Ovary (tissue), 9 donors: ENCODE results near the gene TICAM1. TPM values are rescaled to one million over a fixed set of nuclear protein-coding genes. Genes with fewer than 3 reads are reported as not detected.
"Not testable (repeated sequence)": the region's sequence is repeated elsewhere in the genome, so short reads cannot be mapped to it uniquely, and the experiment has no call there.

ENCODE experiments used
- DNase-seq, 5 donors: peaks; one replicate each; pipeline ENCODE4 v3.0.0-alpha.2; 2019 to 2020
- H3K27ac ChIP-seq, 2 donors: fragments of 200-600 bp; one replicate each; pipeline versions ENCODE4 v1.5.1 to v1.8.0; 2019 to 2022
- H3K27me3 ChIP-seq: fragments of 200-600 bp; one replicate; pipeline ENCODE4 v1.8.0; 2022
- H3K36me3 ChIP-seq: fragments of 200-600 bp; sonication (generic); one replicate; pipeline ENCODE4 v1.5.1; 2019
- H3K4me1 ChIP-seq: one replicate; pipeline ENCODE4 v1.8.1; 2013; ENCODE audit warnings: mild to moderate bottlenecking, moderate library complexity; ENCODE audit not compliant: insufficient read depth
- H3K4me3 ChIP-seq: fragments of 200-600 bp; sonication (generic); one replicate; pipeline ENCODE4 v1.5.1; 2017
- H3K9me3 ChIP-seq, 2 donors: fragments of 200-600 bp in 1 of 2; sonication (generic) in 1 of 2; one replicate each; pipeline versions ENCODE4 v1.5.1 to v1.8.1; 2013 to 2019; ENCODE audit warnings: mild to moderate bottlenecking in 1 of 2, moderate library complexity in 1 of 2
- EP300 ChIP-seq: sonication (generic); formaldehyde crosslinking; IDR thresholded peaks from one replicate; pipeline ENCODE4 v1.6.1; 2017; ENCODE audit warnings: antibody characterized with exemption
- POLR2A ChIP-seq: fragments of 450-650 bp; IDR thresholded peaks from one replicate; pipeline ENCODE4 v1.6.1; 2017; ENCODE audit warnings: antibody characterized with exemption, mild to moderate bottlenecking, moderate library complexity
- WGBS, 3 donors: extraction: QIAGEN DNeasy Blood & Tissue Kit in 1 of 3; methylation state at CpG; one replicate each; pipeline versions ENCODE4 v1.1.5 to v1.1.7; 2013 to 2017; 5-methylcytosine and 5-hydroxymethylcytosine counted together
- intact Hi-C, 4 donors: fragments of 100-400 bp; cut with DNase I; formaldehyde crosslinking; loops; one replicate each; pipeline versions ENCODE4 v1.11.0 to v1.15.1; 2022 to 2023
- polyA plus RNA-seq, 2 donors: library from polyadenylated mRNA; stranded (reverse); fragments of 200-250 nt in 1 of 2; fragments of 350-450 nt in 1 of 2; fragmentation: Illumina TruSeq in 1 of 2; extraction: RNeasy Lipid Tissue Mini Kit (QIAGEN cat#74804) in 1 of 2; gene quantifications; one replicate each; pipeline ENCODE4 v1.2.3, GENCODE V29; 2013 to 2014
- total RNA-seq, 7 donors: library from RNA; depleted of rRNA in 2 of 7; stranded (reverse); fragments of >200 nt in 2 of 7; fragmentation: NEBNext Ultra II Directional in 3 of 7; extraction: Animal tissue kit (Norgen Biotek cat#: 25700) in 3 of 7; gene quantifications; one replicate each; pipeline versions ENCODE4 v1.1.0 to v1.2.4, GENCODE V29; 2016 to 2023
- TF ChIP-seq, protein P1 (sequence below), 3 donors: fragments of 450-650 bp in 2 of 3; fragments of 200-600 bp in 1 of 3; IDR thresholded peaks; one replicate each; pipeline versions ENCODE4 v1.5.1 to v1.8.0; 2016 to 2022; ENCODE audit warnings: antibody characterized with exemption in 3 of 3, mild to moderate bottlenecking in 1 of 3
- donor health status: DM: no; HTN: no; CAD: no; lungs with moderate emphysema.
- donor health status: DM: no; HTN: no; CAD: no.
- donor health status: Bipolar disorder and iron deficiency.
- donor health status: DM: yes; HTN: yes; CAD: no.
- donor health status: DM: no; HTN: no; CAD: no.
- donor health status: DM: yes; HTN: yes; CAD: no.

Gene TICAM1
- total and polyA plus RNA-seq, 9 donors, result 2.5 to 13.3 (median 8.8) TPM

DNA sequence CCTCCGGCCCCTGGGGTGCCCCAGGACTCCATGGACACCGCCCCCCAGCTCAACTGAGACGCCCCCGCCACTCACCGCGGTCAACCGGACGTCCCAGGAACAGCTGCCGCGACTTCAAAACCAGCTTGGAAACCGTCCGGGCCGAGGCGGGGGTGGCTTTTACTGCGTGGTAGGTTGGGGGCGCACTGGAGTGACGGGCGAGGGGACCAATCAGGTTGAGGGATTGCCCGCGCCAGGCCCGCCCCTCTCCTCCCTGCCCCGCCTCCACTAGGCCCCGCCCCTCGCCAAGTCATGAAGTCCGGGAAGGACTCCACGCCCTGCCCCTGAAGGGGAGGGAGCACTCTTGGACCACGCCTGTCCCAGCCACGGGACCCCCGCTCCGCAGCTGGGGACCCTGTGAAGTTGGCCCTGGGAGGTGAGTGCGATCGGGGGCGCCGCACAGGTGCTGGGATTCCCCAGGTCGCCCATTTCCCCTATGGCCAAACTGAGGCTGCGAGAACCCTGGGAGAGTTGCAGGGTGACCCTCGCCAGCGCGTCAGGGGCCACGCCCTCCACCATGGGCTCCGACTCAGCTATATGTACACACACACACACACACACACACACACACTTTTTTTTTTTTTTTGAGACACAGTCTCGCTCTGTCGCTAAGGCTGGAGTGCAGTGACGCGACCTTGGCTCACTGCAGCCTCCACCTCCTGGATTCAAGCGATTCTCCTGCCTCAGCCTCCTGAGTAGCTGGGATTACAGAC, 36.2 kb upstream of the TICAM1 start, which contains the start of gene PLIN3:
Gene PLIN3 (minus strand): TSS at position 134 of the 752 bp plus-strand sequence. CDS start 6,273 bp downstream, outside the sequence.
- Histone ChIP-seq H3K4me1 (peaks cover 6% of the 10 kb centered on the region), H3K36me3 (no peaks in the 10 kb centered on the region), H3K9me3 (no peaks in the 10 kb centered on the region), H3K27me3 (no peaks in the 10 kb centered on the region), H3K4me3 (peak within 1 kb of the TSS; percentile 80), H3K27ac (peak within 1 kb of the TSS; percentile 79 to 91)
- TF ChIP-seq POLR2A, result peak; percentile 48
- TF ChIP-seq EP300, result no peak
- TF ChIP-seq, protein P1, sequence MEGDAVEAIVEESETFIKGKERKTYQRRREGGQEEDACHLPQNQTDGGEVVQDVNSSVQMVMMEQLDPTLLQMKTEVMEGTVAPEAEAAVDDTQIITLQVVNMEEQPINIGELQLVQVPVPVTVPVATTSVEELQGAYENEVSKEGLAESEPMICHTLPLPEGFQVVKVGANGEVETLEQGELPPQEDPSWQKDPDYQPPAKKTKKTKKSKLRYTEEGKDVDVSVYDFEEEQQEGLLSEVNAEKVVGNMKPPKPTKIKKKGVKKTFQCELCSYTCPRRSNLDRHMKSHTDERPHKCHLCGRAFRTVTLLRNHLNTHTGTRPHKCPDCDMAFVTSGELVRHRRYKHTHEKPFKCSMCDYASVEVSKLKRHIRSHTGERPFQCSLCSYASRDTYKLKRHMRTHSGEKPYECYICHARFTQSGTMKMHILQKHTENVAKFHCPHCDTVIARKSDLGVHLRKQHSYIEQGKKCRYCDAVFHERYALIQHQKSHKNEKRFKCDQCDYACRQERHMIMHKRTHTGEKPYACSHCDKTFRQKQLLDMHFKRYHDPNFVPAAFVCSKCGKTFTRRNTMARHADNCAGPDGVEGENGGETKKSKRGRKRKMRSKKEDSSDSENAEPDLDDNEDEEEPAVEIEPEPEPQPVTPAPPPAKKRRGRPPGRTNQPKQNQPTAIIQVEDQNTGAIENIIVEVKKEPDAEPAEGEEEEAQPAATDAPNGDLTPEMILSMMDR (IDR thresholded peaks at IDR 0.05), result no peak
- intact Hi-C loops, result no loop called here
- 2 to 7% (median 6%) methylated on average over 24 to 46 of the region's 46 CpGs for WGBS, 3 donors
- DNase-seq, result peak; percentile 97 to 99 (median 99)

DNA sequence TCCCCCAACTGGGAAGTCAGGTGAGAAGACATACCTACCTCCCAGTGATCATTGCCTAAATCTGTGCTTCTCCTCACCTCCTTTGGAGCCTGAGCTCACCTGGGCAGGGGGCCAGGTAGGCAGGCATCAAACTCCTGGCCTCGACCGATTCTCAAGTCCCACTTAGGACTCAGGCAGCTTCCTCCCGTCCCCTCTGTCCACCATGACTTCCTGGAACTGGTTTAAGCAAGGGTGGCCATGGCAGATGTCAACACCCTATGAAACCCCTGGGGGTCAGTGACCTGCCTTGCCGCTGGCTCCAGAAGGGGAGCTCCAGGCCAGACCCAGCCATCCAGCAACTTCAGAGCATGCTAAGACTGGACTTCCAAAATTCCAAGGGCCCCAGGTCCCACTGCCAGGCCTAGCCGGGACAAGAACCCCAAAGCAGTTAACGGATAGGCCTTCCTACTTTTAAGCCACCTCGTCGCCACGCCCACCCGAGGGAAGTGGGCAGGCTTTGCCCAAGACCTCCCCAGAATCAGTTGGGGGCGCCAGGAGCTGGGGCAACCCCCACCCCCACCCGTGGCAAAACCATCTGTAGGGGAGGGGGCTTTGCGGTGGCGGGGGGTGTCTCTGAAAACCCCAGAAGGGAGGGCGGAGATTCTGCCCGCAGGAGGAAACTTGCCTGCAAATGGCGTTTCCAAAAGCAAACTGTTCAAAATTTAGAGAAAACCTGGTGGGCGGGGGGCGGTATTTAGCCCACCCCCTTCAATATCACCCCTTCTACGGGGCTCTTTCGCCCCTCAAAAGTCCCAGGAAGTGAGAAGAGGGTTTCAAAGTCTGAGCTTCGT, 35.3 kb upstream of the TICAM1 start:
- intact Hi-C loops, result no loop called here

DNA sequence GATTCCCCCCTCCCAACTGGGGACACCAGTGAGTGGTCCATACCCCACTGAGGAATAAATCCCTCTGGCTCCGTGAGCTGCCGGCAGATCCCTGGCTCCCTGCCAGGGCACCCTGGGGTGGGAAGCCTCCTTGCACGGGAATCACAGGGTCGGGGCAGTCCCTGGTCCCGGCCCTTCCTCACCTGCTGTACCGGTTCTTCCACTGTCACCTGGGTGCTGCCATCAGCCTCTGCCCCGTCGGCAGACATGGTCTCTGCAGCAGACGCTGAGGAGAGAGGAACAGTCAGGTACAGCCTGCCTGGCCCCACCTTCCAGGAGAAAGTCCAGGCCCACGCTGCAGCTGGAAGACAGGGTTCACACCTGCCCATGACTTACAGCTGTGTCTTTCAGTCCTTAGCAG, 29.6 kb upstream of the TICAM1 start:
- no peak for TF ChIP-seq EP300
- TF ChIP-seq POLR2A, result no peak
- TF ChIP-seq, protein P1 (IDR thresholded peaks at IDR 0.05), result no peak
- 60 to 73% (median 65%) methylated on average over 10 of the region's 10 CpGs for WGBS, 3 donors
- Histone ChIP-seq H3K27ac (no peak overlapping the region), H3K4me1 (peaks cover 1% of the 10 kb centered on the region), H3K4me3 (no peak overlapping the region), H3K27me3 (no peaks in the 10 kb centered on the region), H3K9me3 (no peaks in the 10 kb centered on the region), H3K36me3 (no peaks in the 10 kb centered on the region)
- intact Hi-C loops, result no loop called here
- no peak for DNase-seq

More for the DNA sequence above, 35.3 kb upstream of the TICAM1 start:
- no peaks in the 10 kb centered on the region for H3K9me3 ChIP-seq
- WGBS, 3 donors, result 1% methylated on average over 22 of the region's 22 CpGs
- H3K27ac ChIP-seq, result peak overlapping the region; percentile 79 to 91
- H3K4me1 ChIP-seq, result peaks cover 6% of the 10 kb centered on the region
- no peaks in the 10 kb centered on the region for H3K36me3 ChIP-seq
- no peaks in the 10 kb centered on the region for H3K27me3 ChIP-seq
- peak overlapping the region; percentile 80 for H3K4me3 ChIP-seq
- DNase-seq, result peak; percentile 70 to 79 (median 73)
- TF ChIP-seq, protein P1 (IDR thresholded peaks at IDR 0.05), result no peak
- TF ChIP-seq POLR2A, result no peak
- TF ChIP-seq EP300, result no peak

DNA sequence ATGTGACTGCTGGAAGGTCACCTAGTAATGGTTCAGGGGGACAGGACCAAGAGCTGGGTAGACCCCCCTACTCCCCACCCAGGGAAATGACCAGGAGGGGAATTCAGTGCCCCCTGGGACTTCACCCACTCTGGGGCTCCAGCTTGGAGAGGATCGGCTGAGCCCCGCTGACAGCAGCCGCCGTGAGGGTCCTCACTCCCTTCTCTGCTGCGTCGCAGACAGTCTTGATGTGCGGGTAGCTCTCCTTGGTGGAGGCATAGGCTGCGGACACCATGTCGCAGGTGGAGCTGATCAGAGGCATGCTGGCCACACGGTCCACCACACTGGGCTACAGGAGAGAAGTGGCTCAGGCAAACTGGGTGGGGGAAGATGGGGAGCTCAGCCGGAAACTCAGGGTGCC, 28.2 kb upstream of the TICAM1 start:
- Histone ChIP-seq H3K27ac (no peak overlapping the region), H3K36me3 (no peaks in the 10 kb centered on the region)
- WGBS, 3 donors, result 92 to 94% (median 92%) methylated on average over 10 to 11 of the region's 11 CpGs

DNA sequence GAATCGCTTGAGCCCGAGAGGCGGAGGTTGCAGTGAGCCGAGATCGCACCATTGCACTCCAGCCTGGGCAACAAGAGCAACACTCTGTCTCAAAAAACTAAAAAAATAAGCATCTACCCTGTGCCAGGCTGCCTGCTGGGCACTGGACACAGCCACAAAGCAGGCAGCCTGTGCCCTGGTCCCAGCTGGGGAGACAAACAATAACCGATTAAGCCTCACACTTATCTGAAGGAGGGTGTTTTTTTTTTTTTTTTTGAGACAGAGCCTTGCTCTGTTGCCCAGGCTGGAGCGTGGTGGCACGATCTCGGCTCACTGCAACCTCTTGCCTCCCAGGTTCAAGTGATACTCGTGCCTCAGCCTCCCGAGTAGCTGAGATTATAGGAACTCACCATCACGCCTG, 25.0 kb upstream of the TICAM1 start:
- H3K4me1 ChIP-seq, H3K27ac ChIP-seq, H3K9me3 ChIP-seq, H3K36me3 ChIP-seq, DNase-seq, H3K27me3 ChIP-seq, H3K4me3 ChIP-seq, intact Hi-C loops: not testable (repeated sequence)
- WGBS, 3 donors, result 83 to 91% (median 89%) methylated on average over 12 of the region's 12 CpGs

More for the DNA sequence above, 28.2 kb upstream of the TICAM1 start:
- intact Hi-C loops, result no loop called here
- TF ChIP-seq POLR2A (no peak), EP300 (no peak)
- TF ChIP-seq, protein P1 (IDR thresholded peaks at IDR 0.05), result no peak
- DNase-seq, result no peak
- Histone ChIP-seq H3K9me3 (no peaks in the 10 kb centered on the region), H3K4me3 (no peak overlapping the region), H3K4me1 (peaks cover 1% of the 10 kb centered on the region), H3K27me3 (no peaks in the 10 kb centered on the region)

DNA sequence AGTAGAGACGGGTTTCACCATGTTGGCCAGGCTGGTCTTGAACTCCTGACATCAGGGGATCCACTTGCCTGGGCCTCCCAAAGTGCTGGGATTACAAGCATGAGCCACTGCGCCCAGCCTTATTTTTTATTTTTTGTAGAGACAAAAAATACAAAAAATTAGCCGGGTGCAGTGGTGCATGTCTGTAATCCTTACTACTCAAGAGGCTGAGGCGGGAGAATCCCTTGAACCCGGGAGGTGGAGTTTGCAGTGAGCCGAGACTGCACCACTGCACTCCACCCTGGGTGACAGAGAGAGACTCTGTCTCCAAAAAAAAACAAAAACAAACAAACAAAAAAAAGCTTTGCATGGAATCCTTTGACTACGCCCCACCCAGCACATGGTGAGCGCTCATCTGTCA, 22.0 kb upstream of the TICAM1 start:
- not testable (repeated sequence) for H3K27me3 ChIP-seq, H3K4me3 ChIP-seq, H3K36me3 ChIP-seq, DNase-seq, H3K27ac ChIP-seq, H3K4me1 ChIP-seq, H3K9me3 ChIP-seq
- WGBS, 3 donors, result 87 to 89% (median 88%) methylated on average over 8 of the region's 8 CpGs
- intact Hi-C loops, result loop anchor here (2.0 to 5.0 kb wide), 2 partner anchors 41 kb away; no protein-coding TSS in a partner anchor
